GM10248 (cell line): ENCODE data around the gene MVP.
"Not testable (repeated sequence)": the region's sequence is repeated elsewhere in the genome, so short reads cannot be mapped to it uniquely, and the experiment has no call there.

ENCODE experiments used
- CTCF ChIA-PET: fragments of 300-600 bp; sonication (Branson Sonifier 250); formaldehyde crosslinking; extraction: SDS; loops from one replicate; lab custom pipeline; 2021; ENCODE audit warnings: antibody characterized with exemption; lab: Yijun Ruan, JAX
- POLR2A ChIA-PET: fragments of 350-650 bp; sonication (Branson Sonifier 250); formaldehyde crosslinking; extraction: SDS; loops from one replicate; lab custom pipeline; 2020; ENCODE audit warnings: antibody characterized with exemption; lab: Yijun Ruan, JAX
- DNase-seq: peaks from one replicate; pipeline ENCODE4 v3.0.0; 2012; ENCODE audit errors: extremely low spot score
- CTCF ChIP-seq: IDR thresholded peaks from 2 replicates; pipeline ENCODE4 v1.5.1; 2012; ENCODE audit warnings: mild to moderate bottlenecking, low read depth; ENCODE audit errors: extremely low read depth, missing control alignments, control extremely low read depth

Gene MVP

GRCh38 chr16:29820271-29820701, at the start of gene MVP:
TSS of gene MVP (plus strand) at chr16:29820462. CDS start at chr16:29830550, 10,088 bp downstream.
- ChIA-PET CTCF (interaction anchor here (0.9 to 11.3 kb wide), 7 partner anchors 9 to 159 kb away, joined by 3 to 93 read pairs (median 8); partner anchors contain the start of gene KIF22), POLR2A (interaction anchor here (0.8 kb wide), 1 partner anchor 10 kb away, joined by 5 read pairs; no protein-coding TSS in a partner anchor)
- DNase-seq, result peak; percentile 72
- no peak for TF ChIP-seq CTCF

GRCh38 chr16:29772330-29772729, 47.9 kb upstream of the MVP start:
- POLR2A ChIA-PET, DNase-seq: not testable (repeated sequence)
- CTCF ChIA-PET, result interaction anchor here (1.4 to 3.9 kb wide), 2 partner anchors 12 to 13 kb away, joined by 3 to 22 read pairs; no protein-coding TSS in a partner anchor

GRCh38 chr16:29774730-29775129, 45.5 kb upstream of the MVP start:
- DNase-seq, result no peak
- ChIA-PET POLR2A (no interaction called here), CTCF (interaction anchor here (1.2 to 3.9 kb wide), 3 partner anchors 10 to 73 kb away, joined by 3 to 22 read pairs (median 5); no protein-coding TSS in a partner anchor)
- TF ChIP-seq CTCF, result no peak

- TF ChIP-seq CTCF, result no peak
- CTCF ChIA-PET, result interaction anchor here (0.6 kb wide), 1 partner anchor 73 kb away, joined by 3 read pairs; no protein-coding TSS in a partner anchor
- POLR2A ChIA-PET, result no interaction called here
- DNase-seq, result no peak
Measured at GRCh38 chr16:29775742-29776408, 44.4 kb upstream of the MVP start.

GRCh38 chr16:29777576-29778350, 42.5 kb upstream of the MVP start, which contains the start of gene ZG16:
TSS of gene ZG16 (plus strand) at chr16:29778256. CDS start at chr16:29779267, 1,011 bp downstream.
- CTCF ChIA-PET, result interaction anchor here (1.0 to 1.8 kb wide), 4 partner anchors 8 to 23 kb away, joined by 3 to 11 read pairs (median 5); no protein-coding TSS in a partner anchor
- no peak for DNase-seq
- POLR2A ChIA-PET, result no interaction called here
- no peak for TF ChIP-seq CTCF

- no peak for DNase-seq
- ChIA-PET POLR2A (interaction anchor here (0.5 kb wide), 1 partner anchor 34 kb away, joined by 3 read pairs; no protein-coding TSS in a partner anchor), CTCF (interaction anchor here (1.4 to 2.2 kb wide), 3 partner anchors 11 to 88 kb away, joined by 7 to 9 read pairs (median 7); partner anchors contain the start of gene KIF22)
- no peak for TF ChIP-seq CTCF
Measured at GRCh38 chr16:29779474-29779873, 40.8 kb upstream of the MVP start.

- DNase-seq, result not testable (repeated sequence)
- CTCF ChIA-PET, result interaction anchor here (0.6 to 3.5 kb wide), 5 partner anchors 10 to 54 kb away, joined by 3 to 22 read pairs (median 8); no protein-coding TSS in a partner anchor
Measured at GRCh38 chr16:29783094-29783953, 36.9 kb upstream of the MVP start.

More at GRCh38 chr16:29783094-29783953, 36.9 kb upstream of the MVP start:
- POLR2A ChIA-PET, result not testable (repeated sequence)
